ENCODE results near the gene NHP2.
A peak's percentile ranks its signal among the peaks of the same experiment; 100 is the strongest.
"Not testable (repeated sequence)": the region's sequence is repeated elsewhere in the genome, so short reads cannot be mapped to it uniquely, and the experiment has no call there.

Gene NHP2

DNA sequence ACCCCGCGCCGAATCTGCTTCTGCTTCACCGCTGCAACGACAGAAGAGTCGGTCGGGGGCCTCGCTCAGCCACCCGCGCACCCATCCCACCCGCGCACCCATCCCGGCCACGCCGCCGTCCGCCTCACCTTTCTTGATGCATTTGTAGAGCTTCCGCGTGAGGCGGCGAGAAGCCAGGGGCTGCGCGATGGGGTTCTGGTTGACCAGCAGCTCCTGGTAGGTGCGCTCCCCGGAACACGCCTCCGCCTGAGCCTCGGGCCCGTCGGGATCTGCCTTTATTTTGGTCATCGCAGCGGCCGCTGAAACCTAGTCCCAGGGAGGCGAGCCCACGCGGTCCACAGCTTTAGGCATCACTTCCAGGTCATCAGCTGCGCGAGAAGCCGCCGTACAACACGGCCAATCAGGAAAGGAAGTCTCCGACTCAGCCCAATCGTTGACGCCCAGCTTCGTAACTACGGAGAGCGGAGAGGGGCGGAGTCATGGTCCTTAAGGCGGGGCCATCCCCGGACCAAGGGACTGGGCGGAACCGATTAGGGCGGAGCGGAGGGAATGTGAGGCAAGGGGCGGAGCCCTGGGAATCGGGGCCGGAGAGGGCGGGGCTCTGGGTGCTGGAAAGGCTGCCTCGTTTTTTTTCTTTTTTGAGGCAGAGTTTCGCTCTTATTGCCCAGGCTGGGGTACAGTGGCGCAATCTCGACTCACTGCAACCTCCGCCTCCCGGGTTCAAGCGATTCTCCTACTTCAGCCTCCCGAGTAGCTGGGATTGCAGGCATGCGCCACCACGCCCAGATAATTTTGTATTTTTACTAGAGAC, at the start of gene NHP2:
TSS of gene NHP2 (minus strand) at position 356 of the 811 bp plus-strand sequence. CDS start at position 288, 68 bp downstream.
- DNase-seq = peak; percentile 73 to 100 (median 98)

- DNase-seq = no peak
Measured at GRCh38 chr5:178202541-178202940, 48.9 kb upstream of the NHP2 start.

GRCh38 chr5:178201927-178202235, 48.2 kb upstream of the NHP2 start:
- no peak for DNase-seq

GRCh38 chr5:178201221-178201926, 47.7 kb upstream of the NHP2 start:
- DNase-seq = no peak

GRCh38 chr5:178199581-178200434, 46.1 kb upstream of the NHP2 start:
- peak in 1 of 58 donors; percentile 1 for DNase-seq

- DNase-seq = no peak
Measured at GRCh38 chr5:178198706-178199105, 45.0 kb upstream of the NHP2 start.

GRCh38 chr5:178198151-178198550, 44.5 kb upstream of the NHP2 start:
- not testable (repeated sequence) for DNase-seq

DNA sequence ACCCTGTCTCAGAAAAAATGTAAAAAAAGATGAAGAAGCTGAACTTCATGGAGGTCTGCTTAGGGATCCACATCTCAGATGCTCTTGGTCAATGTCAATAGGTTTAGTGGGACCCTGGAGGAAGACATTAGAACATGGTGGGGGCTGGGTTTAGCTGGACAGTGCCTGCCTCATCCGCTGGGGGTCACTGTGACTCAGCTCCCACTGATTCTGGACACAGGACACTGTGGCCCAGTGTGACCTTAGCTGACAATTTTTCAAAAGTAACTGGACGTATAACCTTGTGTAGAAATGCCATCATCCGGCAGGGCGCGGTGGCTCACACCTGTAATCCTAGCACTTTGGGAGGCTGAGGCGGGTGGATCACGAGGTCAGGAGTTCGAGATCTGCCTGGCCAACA, 43.3 kb upstream of the NHP2 start:
- no peak for DNase-seq

- no peak for DNase-seq
Measured at GRCh38 chr5:178196281-178196812, 42.7 kb upstream of the NHP2 start.

GRCh38 chr5:178194026-178194425, 40.3 kb upstream of the NHP2 start:
- DNase-seq = no peak

DNA sequence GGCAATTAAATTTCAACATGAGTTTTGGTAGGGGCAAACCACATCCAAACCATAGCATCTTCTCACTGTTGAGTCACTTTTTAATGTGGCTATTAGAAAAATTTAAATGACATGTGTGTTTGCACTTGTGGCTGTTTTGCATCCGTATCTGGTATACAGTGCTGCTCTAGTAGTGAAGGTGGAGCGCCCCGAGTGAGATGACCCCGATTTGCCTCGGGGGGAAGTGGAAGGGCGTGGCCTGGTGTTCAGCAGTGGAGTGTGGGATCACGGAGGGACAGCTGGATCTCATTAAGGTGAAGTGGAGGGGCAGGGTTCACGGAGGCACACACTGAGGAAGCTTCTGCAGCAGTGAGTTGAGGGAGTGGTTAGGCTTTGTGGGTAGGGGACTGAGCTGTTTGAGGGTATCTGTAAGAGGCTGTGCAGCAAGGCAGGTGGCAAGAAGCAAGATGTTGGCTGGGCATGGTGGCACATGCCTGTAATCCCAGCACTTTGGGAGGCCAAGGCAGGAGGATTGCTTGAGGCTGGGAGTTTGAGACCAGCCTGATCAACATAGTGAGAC, 39.6 kb upstream of the NHP2 start:
- no peak for DNase-seq

- no peak for DNase-seq
Measured at GRCh38 chr5:178192787-178193186, 39.1 kb upstream of the NHP2 start.

DNA sequence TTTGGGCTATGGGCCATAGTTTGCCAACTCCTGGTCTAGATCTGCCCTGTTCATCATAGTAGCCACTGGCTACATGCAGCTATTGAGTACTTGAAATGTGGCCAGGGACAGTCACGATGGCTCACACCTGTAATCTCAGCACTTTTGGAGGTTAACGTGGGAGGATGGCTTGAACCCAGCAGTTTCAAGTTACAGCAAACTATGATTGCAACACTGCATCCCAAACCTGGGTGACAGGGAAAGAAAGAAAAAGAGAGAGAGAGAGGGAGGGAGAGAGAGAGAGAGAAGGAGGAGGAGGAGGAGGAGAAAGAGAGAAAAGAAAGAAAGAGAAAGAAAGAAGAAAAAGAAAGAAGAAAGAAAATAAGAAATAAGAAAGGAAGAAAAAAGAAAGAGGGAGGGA, 38.6 kb upstream of the NHP2 start:
- DNase-seq = no peak

- no peak for DNase-seq
Measured at GRCh38 chr5:178191661-178192060, 38.0 kb upstream of the NHP2 start.

- DNase-seq = no peak
Measured at GRCh38 chr5:178189433-178189832, 35.7 kb upstream of the NHP2 start.

GRCh38 chr5:178187014-178187413, 33.3 kb upstream of the NHP2 start, which contains the start of gene GMCL2:
Gene GMCL2 (minus strand): TSS chr5:178187371. CDS start chr5:178187299, 72 bp downstream.
- DNase-seq = no peak

- DNase-seq = no peak
Measured at GRCh38 chr5:178186427-178186826, 32.7 kb upstream of the NHP2 start.

GRCh38 chr5:178182158-178182876, 28.6 kb upstream of the NHP2 start:
- DNase-seq = no peak

GRCh38 chr5:178180141-178180863, 26.6 kb upstream of the NHP2 start:
- DNase-seq = no peak

- DNase-seq = no peak
Measured at GRCh38 chr5:178177569-178177968, 23.9 kb upstream of the NHP2 start.

Data from anterior cingulate cortex (tissue), 58 donors.